A549 (cell line): Measurements from ENCODE around the gene MARCKSL1. TPM values are rescaled to one million over a fixed set of nuclear protein-coding genes. Genes with fewer than 3 reads are reported as not detected.

Source experiments
- ATAC-seq, 2 experiments: fragments of 200-7000 bp in 1 of 2; fragments of >200 bp in 1 of 2; cut with Nextera tagmentation in 1 of 2; cut with Tn5 transposase in 1 of 2; 3 replicates each; pipeline versions ENCODE4 v1.8.0 to v1.9.1; 2018 to 2020; ENCODE audit warnings: mild to moderate bottlenecking in 1 of 2, moderate library complexity in 1 of 2
- CTCF ChIA-PET: fragments of 300-600 bp; sonication (Branson Sonifier 250); formaldehyde crosslinking; extraction: SDS; loops from one replicate; lab custom pipeline; 2021; ENCODE audit warnings: antibody characterized with exemption, inconsistent platforms; lab: Yijun Ruan, JAX
- POLR2A ChIA-PET: fragments of 350-600 bp; formaldehyde crosslinking; extraction: SDS; loops from one replicate; lab custom pipeline; 2021; ENCODE audit warnings: antibody characterized with exemption, inconsistent platforms; lab: Yijun Ruan, JAX
- DNase-seq, 2 experiments: peaks; one replicate each; pipeline versions ENCODE4 v3.0.0 to v3.0.0-alpha.2; 2011 to 2016; ENCODE audit warnings: low read depth in 1 of 2, low spot score in 1 of 2
- FAIRE-seq: peaks from 2 replicates; lab custom pipeline; 2011; peaks lifted over from hg19 to GRCh38; lab: Jason Lieb, UNC
- H3K27ac ChIP-seq, 2 experiments: fragments of >200 bp; sonication (Bioruptor Twin); formaldehyde crosslinking; 3 replicates each; pipeline ENCODE4 v1.5.1; 2016 to 2017
- H3K4me1 ChIP-seq: fragments of >200 bp; sonication (Bioruptor Twin); formaldehyde crosslinking; 3 replicates; pipeline ENCODE4 v1.6.1; 2016
- H3K4me2 ChIP-seq: fragments of >200 bp; sonication (Bioruptor Twin); formaldehyde crosslinking; 3 replicates; pipeline ENCODE4 v1.6.1; 2016
- H3K4me3 ChIP-seq: fragments of >200 bp; sonication (Bioruptor Twin); formaldehyde crosslinking; 3 replicates; pipeline ENCODE4 v1.5.1; 2016
- H3K9me3 ChIP-seq: fragments of >200 bp; sonication (Bioruptor Twin); formaldehyde crosslinking; 3 replicates; pipeline ENCODE4 v1.6.1; 2016
- ATOH8 ChIP-seq: fragments of 250-450 bp; sonication (Bioruptor Pico); IDR thresholded peaks from 2 replicates; pipeline ENCODE4 v1.5.0; 2020; ENCODE audit warnings: low read depth, mild to moderate bottlenecking, moderate library complexity
- BCL3 ChIP-seq: fragments of >200 bp; sonication (Bioruptor Twin); formaldehyde crosslinking; IDR thresholded peaks from 3 replicates; pipeline ENCODE4 v1.6.1; 2016
- BHLHE40 ChIP-seq: IDR thresholded peaks from 2 replicates; pipeline ENCODE4 v1.6.1; 2012; ENCODE audit warnings: low read depth, low read length, inconsistent platforms
- CBX2 ChIP-seq: fragments of 200-600 bp; sonication (generic); IDR thresholded peaks from 2 replicates; pipeline ENCODE4 v1.6.1; 2016; ENCODE audit warnings: low read depth, mild to moderate bottlenecking, borderline replicate concordance
- CEBPB ChIP-seq, 2 experiments: fragments of >200 bp in 1 of 2; sonication (Bioruptor Twin) in 1 of 2; formaldehyde crosslinking in 1 of 2; IDR thresholded peaks; 2 replicates each; pipeline ENCODE4 v1.6.1; 2012 to 2016
- CHD4 ChIP-seq: fragments of 200-600 bp; sonication (generic); IDR thresholded peaks from 2 replicates; pipeline ENCODE4 v1.6.1; 2016; ENCODE audit warnings: antibody characterized with exemption, mild to moderate bottlenecking, borderline replicate concordance
- EHF ChIP-seq: fragments of 250-450 bp; sonication (Bioruptor Pico); IDR thresholded peaks from 2 replicates; pipeline ENCODE4 v1.5.0; 2020; ENCODE audit warnings: mild to moderate bottlenecking
- EHMT2 ChIP-seq: fragments of 200-600 bp; sonication (generic); IDR thresholded peaks from 2 replicates; pipeline ENCODE4 v1.6.1; 2016; ENCODE audit warnings: antibody characterized with exemption, low read depth, mild to moderate bottlenecking, moderate library complexity
- EP300 ChIP-seq, 2 experiments: fragments of >200 bp; sonication (Bioruptor Twin); formaldehyde crosslinking; IDR thresholded peaks; 2 replicates in 1 of 2; 3 replicates in 1 of 2; pipeline ENCODE4 v1.6.1; 2016 to 2017
- FOSB ChIP-seq: fragments of 250-450 bp; sonication (Bioruptor Pico); IDR thresholded peaks from 2 replicates; pipeline ENCODE4 v1.5.0; 2020; ENCODE audit warnings: mild to moderate bottlenecking, moderate library complexity
- FOSL2 ChIP-seq, 2 experiments: fragments of 450-650 bp in 1 of 2; fragments of >200 bp in 1 of 2; sonication (Bioruptor Twin) in 1 of 2; formaldehyde crosslinking; IDR thresholded peaks; 2 replicates each; pipeline versions ENCODE4 v1.5.0 to v1.6.1; 2016 to 2020; ENCODE audit warnings: mild to moderate bottlenecking in 1 of 2, moderate library complexity in 1 of 2
- FOXS1 ChIP-seq: fragments of 250-450 bp; sonication (Bioruptor Pico); IDR thresholded peaks from 2 replicates; pipeline ENCODE4 v1.5.0; 2020; ENCODE audit warnings: mild to moderate bottlenecking, moderate library complexity
- GATA3 ChIP-seq: IDR thresholded peaks from 2 replicates; pipeline ENCODE4 v1.6.1; 2012; ENCODE audit warnings: borderline replicate concordance
- HMGXB4 ChIP-seq: fragments of 250-450 bp; sonication (Bioruptor Pico); IDR thresholded peaks from 2 replicates; pipeline ENCODE4 v1.5.0; 2021; ENCODE audit warnings: mild to moderate bottlenecking, moderate library complexity, borderline replicate concordance
- HOXA7 ChIP-seq: fragments of 250-450 bp; sonication (Bioruptor Pico); IDR thresholded peaks from 2 replicates; pipeline ENCODE4 v1.5.0; 2020; ENCODE audit warnings: mild to moderate bottlenecking, moderate library complexity
- HOXB13 ChIP-seq: fragments of 250-450 bp; sonication (Bioruptor Pico); IDR thresholded peaks from 2 replicates; pipeline ENCODE4 v1.5.0; 2020; ENCODE audit warnings: low read depth, mild to moderate bottlenecking, moderate library complexity
- JUNB ChIP-seq: fragments of >200 bp; sonication (Bioruptor Twin); formaldehyde crosslinking; IDR thresholded peaks from 2 replicates; pipeline ENCODE4 v1.6.1; 2016
- KDM1A ChIP-seq: fragments of 200-600 bp; sonication (generic); IDR thresholded peaks from 2 replicates; pipeline ENCODE4 v1.6.1; 2016; ENCODE audit warnings: low read depth, mild to moderate bottlenecking
- KDM5A ChIP-seq: fragments of 200-600 bp; sonication (generic); IDR thresholded peaks from 2 replicates; pipeline ENCODE4 v1.6.1; 2016; ENCODE audit warnings: antibody characterized with exemption, mild to moderate bottlenecking
- MAX ChIP-seq: IDR thresholded peaks from 2 replicates; pipeline ENCODE4 v1.6.1; 2012
- MAZ ChIP-seq: fragments of 150-350 bp; IDR thresholded peaks from 2 replicates; pipeline ENCODE4 v1.6.1; 2014; ENCODE audit warnings: antibody characterized with exemption, low read depth, low read length, borderline replicate concordance
- NFE2L2 ChIP-seq: fragments of 150-350 bp; conservative IDR thresholded peaks from 2 replicates; pipeline ENCODE4 v1.6.1; 2014; ENCODE audit warnings: low read length
- POLR2A ChIP-seq: IDR thresholded peaks from 2 replicates; pipeline ENCODE4 v1.6.1; 2012; ENCODE audit warnings: mild to moderate bottlenecking, low read length
- RAD21 ChIP-seq, 2 experiments: fragments of >200 bp in 1 of 2; sonication (Bioruptor Twin) in 1 of 2; formaldehyde crosslinking in 1 of 2; IDR thresholded peaks in 1 of 2; conservative IDR thresholded peaks in 1 of 2; 2 replicates in 1 of 2; 3 replicates in 1 of 2; pipeline ENCODE4 v1.6.1; 2012 to 2018; ENCODE audit warnings: inconsistent platforms in 1 of 2
- RARB ChIP-seq: fragments of 250-450 bp; sonication (Bioruptor Pico); IDR thresholded peaks from 2 replicates; pipeline ENCODE4 v1.8.0; 2021; ENCODE audit warnings: mild to moderate bottlenecking, moderate library complexity
- RFX5 ChIP-seq: fragments of 450-650 bp; IDR thresholded peaks from 2 replicates; pipeline ENCODE4 v1.7.1; 2014; ENCODE audit warnings: antibody characterized with exemption, mild to moderate bottlenecking, moderate library complexity
- RNF2 ChIP-seq: fragments of 200-600 bp; sonication (generic); IDR thresholded peaks from 2 replicates; pipeline ENCODE4 v1.6.1; 2016; ENCODE audit warnings: low read depth, mild to moderate bottlenecking, antibody characterized with exemption, moderate library complexity, borderline replicate concordance
- SMC3 ChIP-seq: fragments of >200 bp; sonication (Bioruptor Twin); formaldehyde crosslinking; IDR thresholded peaks from 3 replicates; pipeline ENCODE4 v1.6.1; 2018; ENCODE audit warnings: inconsistent platforms
- TFCP2L1 ChIP-seq: fragments of 250-450 bp; sonication (Bioruptor Pico); IDR thresholded peaks from 2 replicates; pipeline ENCODE4 v1.5.0; 2021; ENCODE audit warnings: mild to moderate bottlenecking
- ZC3H11A ChIP-seq: fragments of 450-650 bp; IDR thresholded peaks from 2 replicates; pipeline ENCODE4 v1.6.1; 2014; ENCODE audit warnings: antibody characterized with exemption, mild to moderate bottlenecking
- ZFP36 ChIP-seq: fragments of 450-650 bp; IDR thresholded peaks from 2 replicates; pipeline ENCODE4 v1.6.1; 2014; ENCODE audit warnings: borderline replicate concordance; ENCODE audit not compliant: partially characterized antibody
- ZSCAN20 ChIP-seq: fragments of 250-450 bp; sonication (Bioruptor Pico); IDR thresholded peaks from 2 replicates; pipeline ENCODE4 v1.8.0; 2022; ENCODE audit warnings: mild to moderate bottlenecking, moderate library complexity
- WGBS: methylation state at CpG from one replicate; pipeline ENCODE4 v1.1.6; 2017; ENCODE audit errors: missing lambda C conversion rate; 5-methylcytosine and 5-hydroxymethylcytosine counted together
- polyA plus RNA-seq, 4 experiments: library from polyadenylated mRNA; depleted of rRNA in 3 of 4; stranded (reverse); fragments of >200 nt; fragmentation: RNase III in 1 of 4; extraction: RNeasy Plus Mini Kit Qiagen cat#74134 plus additional on column Dnase treatment in 1 of 4; gene quantifications; 2 replicates in 3 of 4; 3 replicates in 1 of 4; pipeline ENCODE4 v1.2.3, GENCODE V29; 2011 to 2017

MARCKSL1 gene
- polyA plus RNA-seq, 2 of the 4 experiments (the other 2 are of a cell fraction): 62.6 to 73.2 TPM

- TF ChIP-seq FOSL2 (IDR thresholded peaks at IDR 0.05) (no peak), FOSL2 (CRISPR knock-in tag; IDR thresholded peaks at IDR 0.05) (no peak), ZC3H11A (no peak), HOXB13 (CRISPR knock-in tag) (no peak), SMC3 (no peak), RARB (CRISPR knock-in tag) (no peak), KDM5A (no peak), GATA3 (no peak)
These were observed 22.4 kb upstream of the MARCKSL1 start (continued) for GRCh38 chr1:32358435-32358834.

- FAIRE-seq: no peak
- CTCF ChIA-PET: interaction anchor here (0.6 to 1.1 kb wide), 3 partner anchors 20 to 162 kb away, joined by 3 to 4 read pairs (median 3); no protein-coding TSS in a partner anchor
- no peaks in the 10 kb centered on the region for H3K9me3 ChIP-seq
- DNase-seq: no peak
- 71% methylated on average over 6 of the region's 6 CpGs for WGBS
- H3K27ac ChIP-seq: no peak overlapping the region
- H3K4me2 ChIP-seq: no peak overlapping the region
- peak; percentile 9 to 17; a peak in 1 of 6 replicates for ATAC-seq
- TF ChIP-seq FOXS1 (CRISPR knock-in tag) (no peak), BCL3 (no peak), CHD4 (no peak), RAD21 (conservative IDR thresholded peaks at IDR 0.05 in 1 of 2, IDR thresholded peaks at IDR 0.05 in 1 of 2) (no peak), EHMT2 (no peak), HMGXB4 (CRISPR knock-in tag) (no peak), ZFP36 (no peak), MAZ (no peak), ATOH8 (CRISPR knock-in tag) (no peak), FOSL2 (IDR thresholded peaks at IDR 0.05) (no peak), FOSL2 (CRISPR knock-in tag; IDR thresholded peaks at IDR 0.05) (no peak), FOSB (CRISPR knock-in tag) (no peak), MAX (no peak)
- H3K4me1 ChIP-seq: peaks cover 1% of the 10 kb centered on the region
- POLR2A ChIA-PET: no interaction called here
- no peak overlapping the region for H3K4me3 ChIP-seq
These were observed 21.6 kb upstream of the MARCKSL1 start for GRCh38 chr1:32357614-32358013.

- FAIRE-seq: no peak
- no peak for DNase-seq
- ChIA-PET POLR2A (no interaction called here), CTCF (no interaction called here)
- Histone ChIP-seq H3K4me2 (no peak overlapping the region), H3K9me3 (no peaks in the 10 kb centered on the region), H3K27ac (no peak overlapping the region), H3K4me3 (no peak overlapping the region), H3K4me1 (peaks cover 7% of the 10 kb centered on the region)
- TF ChIP-seq CEBPB (IDR thresholded peaks at IDR 0.05) (no peak), CHD4 (no peak), POLR2A (no peak), BCL3 (no peak), ZSCAN20 (CRISPR knock-in tag) (no peak), JUNB (no peak), KDM1A (no peak), CBX2 (no peak), BHLHE40 (no peak), ZFP36 (no peak), HOXA7 (no peak), NFE2L2 (no peak), MAX (no peak), RFX5 (no peak), RNF2 (no peak), TFCP2L1 (CRISPR knock-in tag) (no peak), EHF (CRISPR knock-in tag) (no peak), RAD21 (conservative IDR thresholded peaks at IDR 0.05 in 1 of 2, IDR thresholded peaks at IDR 0.05 in 1 of 2) (no peak), EP300 (IDR thresholded peaks at IDR 0.05) (no peak)
- whole genome bisulfite sequencing: 75% methylated on average over 1 of the region's 1 CpG
- no peak for ATAC-seq
These were observed 20.4 kb upstream of the MARCKSL1 start for GRCh38 chr1:32356478-32356877.
